RCC 7860 (cell line): ENCODE results near the gene HOXA1.

Source experiments
- DNase-seq: peaks from one replicate; pipeline ENCODE4 v3.0.0-alpha.2; 2015; ENCODE audit warnings: low spot score
- FAIRE-seq: peaks from 2 replicates; lab custom pipeline; 2012; peaks lifted over from hg19 to GRCh38; lab: Jason Lieb, UNC

The HOXA1 gene

DNA sequence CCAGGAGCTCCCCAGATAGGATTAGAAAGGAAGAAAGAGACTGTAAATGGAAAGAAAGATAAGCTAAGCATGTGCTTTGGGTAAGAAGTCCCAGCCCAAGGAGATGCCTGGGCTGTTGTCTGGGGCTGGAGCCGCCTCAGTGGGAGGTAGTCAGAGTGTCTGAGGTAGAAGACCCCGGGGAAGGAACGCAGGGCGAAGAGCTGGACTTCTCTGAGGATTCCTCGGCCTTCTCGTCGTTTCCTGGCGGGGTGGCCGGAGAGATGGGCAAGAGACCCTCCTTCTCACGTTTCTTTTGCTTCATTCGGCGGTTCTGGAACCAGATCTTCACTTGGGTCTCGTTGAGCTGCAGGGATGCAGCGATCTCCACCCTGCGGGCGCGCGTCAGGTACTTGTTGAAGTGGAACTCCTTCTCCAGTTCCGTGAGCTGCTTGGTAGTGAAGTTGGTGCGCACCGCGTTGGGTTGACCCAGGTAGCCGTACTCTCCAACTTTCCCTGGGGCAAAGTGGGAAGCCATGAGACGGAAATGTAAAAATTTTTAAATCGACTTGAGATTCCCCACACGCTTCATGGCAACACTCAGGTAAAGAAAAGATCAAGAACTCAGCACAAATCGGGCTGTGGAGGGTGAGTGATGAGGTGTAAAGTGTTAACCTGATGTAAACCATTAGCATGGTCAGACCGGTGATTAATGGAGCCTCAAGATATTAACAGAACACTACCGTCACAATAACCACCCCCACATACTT lies 1.3 kb downstream of the HOXA1 start:
- no peak for DNase-seq

DNA sequence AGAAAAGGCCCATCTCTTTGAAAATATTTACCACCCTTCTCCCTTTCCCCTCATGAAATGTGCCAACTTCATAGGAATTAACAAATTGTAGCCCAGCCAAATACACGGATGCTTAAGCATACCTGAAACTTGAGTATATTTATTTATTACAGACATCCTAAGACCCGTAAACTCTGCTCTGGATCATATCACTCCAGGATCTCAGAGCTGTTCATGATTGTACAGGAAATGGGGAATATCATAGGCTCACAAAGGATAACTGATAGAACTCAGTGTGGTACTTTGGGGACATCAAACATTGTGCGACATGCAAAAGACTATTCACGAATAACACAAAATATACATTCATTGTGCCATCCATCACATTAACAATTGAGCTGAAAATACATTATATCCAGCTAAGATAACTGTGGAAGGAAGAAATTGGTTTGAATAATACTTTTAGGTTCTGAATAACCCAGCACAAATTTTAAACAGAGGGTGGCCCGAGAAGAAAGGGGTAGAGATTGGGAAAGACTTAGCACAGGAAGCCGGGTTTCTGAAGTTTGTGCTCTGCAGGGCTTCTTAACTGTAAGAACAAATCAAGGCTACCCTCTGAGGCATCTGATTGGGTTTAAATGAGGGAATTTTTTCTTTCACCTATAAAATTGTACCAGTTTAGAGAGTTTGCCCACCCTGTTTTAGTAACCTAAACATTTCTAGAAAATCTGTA lies 2.5 kb downstream of the HOXA1 start:
- FAIRE-seq (no peak), DNase-seq (no peak)

More for the DNA sequence above, 1.3 kb downstream of the HOXA1 start:
- no peak for FAIRE-seq

DNA sequence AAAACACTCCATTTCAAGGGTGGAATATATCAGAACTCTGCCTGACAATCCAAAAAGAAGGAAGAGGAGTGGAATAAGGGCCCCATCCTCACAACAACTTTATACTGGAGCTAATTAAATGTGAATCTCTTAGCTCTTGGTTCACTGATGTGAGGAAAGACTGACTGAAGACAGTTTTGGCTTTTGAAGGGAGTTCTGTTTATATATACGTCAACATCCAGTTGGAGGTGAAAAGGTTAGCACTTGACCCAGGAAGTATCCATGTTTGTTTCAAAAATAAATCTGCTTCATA lies 3.0 kb downstream of the HOXA1 start:
- DNase-seq (no peak), FAIRE-seq (no peak)

DNA sequence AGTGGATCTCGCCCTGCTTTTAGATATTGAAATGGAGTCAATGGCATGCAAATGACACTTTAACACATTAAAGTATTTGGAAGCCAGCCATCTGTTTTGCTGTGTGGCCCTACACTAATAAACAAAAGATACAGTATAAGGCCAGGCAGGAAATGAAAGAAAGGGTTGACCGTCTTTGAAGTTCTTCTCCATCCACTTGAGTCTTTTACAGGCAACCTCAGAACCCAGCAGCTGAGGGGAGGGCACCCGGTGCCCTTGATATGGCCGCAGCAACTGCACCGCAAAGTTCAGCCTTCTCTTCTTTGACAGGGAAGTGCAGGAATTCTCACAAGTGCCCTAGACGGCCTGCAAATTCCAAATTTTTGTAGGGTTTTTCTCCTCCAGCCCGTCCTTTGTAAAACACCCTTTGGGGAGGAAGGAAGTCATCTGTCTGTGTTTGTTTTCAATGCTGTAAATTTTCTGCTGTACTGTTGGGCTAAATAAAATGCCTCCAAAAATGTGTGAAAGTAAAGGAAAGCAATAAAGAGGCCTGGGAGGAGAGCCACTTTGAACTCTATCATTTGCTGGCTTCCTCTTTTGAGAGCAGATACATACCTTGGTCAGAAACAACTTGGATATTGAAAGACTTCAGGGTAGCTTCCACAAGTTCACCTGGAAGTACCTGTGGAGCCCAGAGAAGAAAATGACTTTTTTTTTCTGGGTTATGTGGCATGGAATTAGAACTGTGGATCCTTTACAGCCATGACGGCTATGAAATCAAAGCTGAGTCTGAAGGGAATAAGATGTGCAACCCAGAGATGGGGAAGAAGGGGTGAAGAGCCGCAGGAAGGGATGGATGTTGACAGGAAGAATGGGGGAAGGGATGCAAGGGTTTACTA lies 3.6 kb downstream of the HOXA1 start:
- DNase-seq: no peak

DNA sequence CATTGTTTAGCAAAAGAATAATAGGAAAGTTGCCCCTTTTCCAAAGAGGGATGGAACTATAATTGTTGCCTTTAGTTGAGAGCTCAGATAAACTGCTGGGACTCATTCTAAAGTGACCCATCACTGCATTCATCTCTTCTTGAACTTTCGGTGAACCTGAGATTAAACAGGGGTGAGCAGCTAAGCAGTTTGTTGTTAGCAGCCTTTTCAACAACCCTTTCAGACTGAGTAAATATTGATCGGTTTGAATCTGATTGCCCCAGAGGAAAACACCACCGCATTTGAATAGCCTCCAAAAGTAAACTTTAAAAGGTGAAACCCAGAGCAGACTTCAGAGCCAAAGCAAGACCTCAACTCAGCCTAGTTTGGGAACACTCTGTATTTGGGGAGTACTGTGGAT lies 4.7 kb downstream of the HOXA1 start:
- FAIRE-seq: no peak
- no peak for DNase-seq

More for the DNA sequence above, 3.6 kb downstream of the HOXA1 start:
- FAIRE-seq: no peak

DNA sequence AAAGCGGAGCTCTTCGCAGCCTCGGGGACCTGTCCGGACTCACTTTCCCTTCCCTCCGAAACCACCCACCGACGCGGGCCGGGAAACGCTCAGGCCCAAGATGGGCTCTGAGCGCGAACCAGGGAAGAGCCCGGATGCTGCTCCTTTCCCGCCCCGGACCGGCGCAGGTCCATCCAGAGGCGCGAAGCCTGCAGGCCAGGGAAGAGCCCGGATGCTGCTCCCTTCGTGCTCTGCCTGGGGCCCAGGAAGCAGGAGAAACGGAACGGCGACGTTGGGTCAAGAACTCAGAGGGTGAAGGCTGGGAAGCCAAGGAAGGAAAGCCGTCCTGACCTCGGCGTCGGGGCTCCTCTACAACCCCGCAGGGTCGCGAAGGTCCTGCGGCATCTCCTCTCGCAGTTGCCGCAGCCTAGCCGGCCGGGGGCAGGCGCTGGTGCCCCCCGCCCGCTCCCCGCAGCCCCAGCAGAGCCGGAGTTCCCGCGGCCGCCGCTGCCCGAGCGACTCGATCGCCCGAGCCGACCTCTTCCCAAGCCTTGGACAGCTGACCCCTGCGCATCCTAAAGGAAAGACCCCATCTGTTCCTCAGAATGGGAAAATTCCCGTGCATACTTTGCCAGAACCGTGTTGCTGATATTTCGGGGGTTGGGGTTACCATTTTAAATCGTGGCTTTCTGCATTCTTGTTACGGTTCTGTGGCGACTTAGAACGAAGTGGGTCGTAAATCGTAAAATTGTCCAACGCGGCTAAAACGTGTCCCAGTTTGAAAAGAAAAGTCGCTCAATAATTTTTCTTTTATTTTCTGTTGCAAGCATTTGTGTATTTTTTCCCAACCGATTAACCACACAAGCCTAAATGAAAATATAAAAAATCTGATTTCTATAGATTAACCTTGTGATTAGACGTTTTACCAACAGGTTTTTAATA lies 7.5 kb downstream of the HOXA1 start:
- no peak for FAIRE-seq

DNA sequence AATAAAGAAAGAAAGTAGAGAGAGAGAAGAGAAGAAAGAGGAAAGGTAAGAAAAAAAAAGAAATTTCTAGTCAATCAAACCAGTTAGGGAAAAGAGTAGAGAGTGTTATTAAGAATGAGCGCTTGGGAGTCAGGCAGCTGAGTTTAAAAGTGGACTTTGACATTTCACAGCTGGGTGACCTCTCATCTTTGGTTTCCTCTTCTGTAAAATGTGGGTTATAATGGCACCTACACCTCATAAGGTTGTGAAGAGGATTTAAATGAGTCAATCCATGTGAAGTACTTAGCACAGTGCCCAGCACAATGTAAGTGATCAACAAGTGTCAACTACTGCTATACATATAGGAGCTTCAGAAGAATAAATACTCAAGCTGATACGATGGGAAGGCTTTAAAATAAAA lies 12.2 kb downstream of the HOXA1 start:
- DNase-seq (no peak), FAIRE-seq (no peak)

More for the DNA sequence above, 7.5 kb downstream of the HOXA1 start:
- no peak for DNase-seq

DNA sequence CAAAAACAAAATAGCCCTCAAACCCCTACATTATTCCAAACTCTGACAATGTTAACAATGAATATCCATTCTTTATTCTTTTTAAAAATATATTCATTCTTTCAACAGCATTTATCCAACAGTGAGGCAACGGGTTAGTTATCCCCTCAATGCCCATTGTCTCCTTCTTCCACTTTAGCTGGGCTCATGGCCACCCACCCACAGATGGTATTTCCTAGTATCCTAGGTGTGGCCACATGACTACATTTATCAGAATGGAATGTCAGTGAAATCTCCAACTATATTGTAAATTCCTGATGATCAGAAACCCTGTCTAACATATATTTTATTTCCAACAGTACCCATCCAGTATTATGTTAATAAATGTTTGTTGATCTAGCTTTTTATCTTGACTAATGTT lies 13.6 kb downstream of the HOXA1 start:
- FAIRE-seq (peak; percentile 79), DNase-seq (peak; percentile 42)

DNA sequence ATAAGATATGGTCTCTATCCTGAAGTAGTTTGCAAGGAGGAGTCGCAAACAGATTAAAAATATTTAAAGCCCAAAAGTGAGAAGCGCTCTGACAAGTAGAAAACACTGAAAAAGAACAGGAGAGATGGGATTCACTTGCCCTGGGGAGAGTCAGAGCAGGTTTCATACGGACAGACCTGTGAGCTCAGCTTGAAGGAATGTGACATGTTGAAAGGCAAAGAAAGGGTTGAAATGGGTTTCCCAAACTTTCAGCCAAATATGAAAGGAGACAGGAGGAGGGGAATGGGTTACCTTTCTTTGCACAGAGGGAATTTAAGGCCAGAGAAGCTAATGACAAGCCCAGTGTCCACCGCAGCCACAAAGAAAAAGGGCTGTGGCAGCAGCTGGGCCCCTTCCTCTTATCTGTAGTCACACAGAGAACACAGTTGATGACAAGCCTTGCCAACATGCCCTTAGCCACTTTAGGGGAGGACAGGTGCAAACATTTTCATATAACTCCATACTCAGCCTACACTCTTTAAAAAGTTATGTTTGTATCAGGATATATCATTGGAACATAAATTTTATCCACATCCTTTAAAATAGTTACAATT lies 14.9 kb downstream of the HOXA1 start:
- FAIRE-seq (peak; percentile 49), DNase-seq (peak; percentile 37)

DNA sequence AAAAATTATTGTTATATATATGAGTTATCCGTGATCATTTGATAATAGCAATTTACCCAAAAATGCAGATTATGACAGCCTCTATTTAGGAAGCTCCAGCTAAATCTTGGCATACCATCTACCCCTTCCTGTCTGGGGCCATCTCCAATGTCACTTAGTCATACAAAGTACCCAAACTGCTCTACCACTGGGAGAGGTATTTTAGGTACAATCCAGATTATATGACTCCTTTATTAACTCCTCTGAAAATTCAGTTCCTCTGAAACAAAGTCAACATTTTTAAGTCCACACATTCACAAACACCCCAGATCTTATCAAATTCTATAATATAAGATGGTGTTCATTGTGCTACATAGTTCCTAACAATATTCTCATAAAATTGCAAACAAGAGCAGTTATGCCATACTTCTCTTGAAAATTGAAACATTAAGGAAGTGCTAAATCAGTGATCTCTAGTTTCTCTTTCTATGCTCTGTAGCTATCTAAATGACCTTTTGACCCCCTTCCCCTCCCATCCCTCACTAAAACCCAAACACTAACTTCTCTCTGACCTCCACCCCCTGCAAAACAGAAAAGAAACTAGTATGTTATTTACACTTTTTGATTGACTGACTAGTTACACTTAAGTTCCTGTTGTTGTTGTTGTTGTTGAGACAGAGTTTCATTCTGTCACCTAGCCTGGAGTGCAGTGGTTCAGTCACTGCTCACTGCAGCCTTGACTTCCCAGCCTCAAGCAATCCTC lies 16.4 kb downstream of the HOXA1 start:
- no peak for FAIRE-seq
- no peak for DNase-seq

DNA sequence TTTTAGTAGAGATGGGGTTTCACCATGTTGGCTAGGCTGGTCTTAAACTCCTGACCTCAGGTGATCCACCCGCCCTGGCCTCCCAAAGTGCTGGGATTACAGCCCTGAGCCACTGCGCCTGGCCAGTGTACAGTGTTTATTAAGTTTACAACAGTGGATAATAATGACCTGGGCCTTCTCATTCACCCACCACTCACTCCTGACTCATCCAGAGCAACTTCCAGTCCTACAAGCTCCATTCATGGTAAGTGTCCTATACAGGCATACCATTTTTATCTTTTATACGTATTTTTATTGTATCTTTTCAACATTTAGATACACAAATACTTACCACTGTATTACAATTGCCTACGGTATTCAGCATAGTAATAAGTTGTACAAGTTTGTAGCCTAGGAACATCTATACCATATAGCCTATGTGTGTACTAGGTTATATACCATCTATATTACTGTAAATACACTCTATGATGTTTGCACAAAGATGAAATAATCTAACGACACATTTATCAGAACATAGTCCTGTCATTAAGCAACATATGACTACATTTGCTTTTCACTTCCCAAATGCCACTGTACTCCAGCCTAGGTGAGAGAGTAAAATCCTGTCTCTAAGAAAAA lies 17.1 kb downstream of the HOXA1 start:
- no peak for DNase-seq
- no peak for FAIRE-seq

DNA sequence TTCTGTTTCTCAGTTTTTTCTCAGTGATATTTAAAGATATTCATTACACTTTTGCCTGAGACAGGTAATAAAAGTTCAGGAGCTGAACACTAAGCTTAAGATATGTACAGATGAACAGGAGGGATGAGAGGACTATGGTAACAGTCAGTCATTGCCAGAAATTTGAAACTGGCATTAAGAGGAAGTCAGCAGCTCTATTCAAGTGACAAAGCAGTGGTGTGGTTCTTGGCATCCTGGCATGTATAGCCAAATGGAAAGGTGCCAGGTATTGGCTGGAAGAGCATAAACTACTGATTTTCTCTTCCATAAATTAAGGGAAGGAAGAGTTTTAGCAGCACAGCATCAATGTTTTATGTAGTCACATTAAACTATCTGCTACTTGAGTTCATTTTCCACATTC lies 22.7 kb downstream of the HOXA1 start:
- FAIRE-seq (peak; percentile 76), DNase-seq (peak; percentile 33)

DNA sequence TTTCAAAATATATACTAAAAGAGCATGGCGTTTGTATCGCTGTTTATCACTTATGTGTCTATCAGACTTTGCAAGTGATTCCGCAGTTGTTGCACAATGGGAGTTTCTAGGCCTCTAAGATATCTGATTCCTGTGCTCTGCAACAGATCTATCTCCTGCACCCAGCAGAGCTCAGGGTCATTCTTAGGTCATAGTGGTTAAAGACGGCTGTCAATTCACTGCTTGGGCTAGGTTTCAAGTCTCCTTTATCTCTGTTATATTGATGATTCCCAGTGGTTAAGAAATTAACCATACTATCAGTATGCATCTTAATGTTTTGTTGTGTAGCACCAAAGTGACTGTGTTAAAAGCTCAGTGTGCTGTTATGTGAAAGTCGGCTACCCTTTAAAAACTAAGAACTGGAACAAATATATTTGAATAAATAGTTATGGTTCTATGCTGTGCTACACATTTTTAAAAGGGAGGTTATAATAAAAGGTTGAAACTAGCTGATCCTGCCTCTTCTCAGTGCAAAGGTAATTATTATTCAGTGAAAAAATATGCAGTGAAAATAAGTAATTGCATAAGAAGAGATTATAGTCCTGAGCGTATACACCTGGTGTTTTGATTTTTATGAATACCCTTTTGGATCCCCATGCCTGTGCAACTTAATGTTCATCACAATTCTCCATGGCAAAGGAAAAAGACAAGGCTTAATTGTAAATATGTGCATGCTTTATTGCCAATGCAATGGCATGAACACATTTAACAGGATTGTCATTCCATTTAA lies 24.0 kb downstream of the HOXA1 start:
- peak; percentile 90 for FAIRE-seq
- peak; percentile 44 for DNase-seq

DNA sequence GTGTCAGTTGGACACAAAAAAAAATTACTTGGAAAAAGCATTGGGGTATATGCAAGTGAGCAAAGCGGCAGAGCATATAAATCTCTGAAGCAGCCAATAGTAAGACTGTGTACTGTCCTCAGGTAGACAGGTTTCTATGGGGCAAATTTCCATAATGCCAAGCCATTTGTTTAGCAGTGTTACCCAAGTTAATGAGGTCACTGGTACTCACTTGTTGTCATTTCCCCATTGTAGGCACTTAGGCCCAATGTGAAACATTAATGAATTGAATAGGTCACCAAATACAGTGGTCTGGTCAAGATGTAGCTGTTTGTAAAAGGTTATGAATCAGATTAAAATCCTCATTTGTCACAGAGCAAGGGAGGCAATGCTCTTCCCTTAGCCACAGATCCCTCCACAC lies 27.5 kb downstream of the HOXA1 start:
- peak; percentile 90 for FAIRE-seq
- DNase-seq: peak; percentile 51

DNA sequence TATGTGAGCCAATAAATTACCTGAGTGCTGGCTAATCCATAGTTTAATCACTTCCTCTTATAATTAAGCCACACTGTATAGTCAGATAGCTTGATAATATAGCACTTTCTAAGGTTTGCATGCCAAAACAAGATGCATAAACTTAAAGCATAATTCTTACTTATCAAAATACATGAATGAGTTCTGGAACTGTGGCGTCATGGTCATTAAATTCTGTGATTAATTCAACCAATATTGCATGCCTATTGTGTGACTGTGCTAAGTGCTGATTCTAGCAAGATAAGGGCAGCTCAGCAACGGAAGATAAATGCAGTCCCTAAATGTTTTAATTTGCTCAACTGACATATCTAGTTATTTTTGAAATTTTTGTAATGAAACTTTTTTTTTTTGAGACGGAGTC lies 29.7 kb downstream of the HOXA1 start:
- peak; percentile 87 for DNase-seq
- FAIRE-seq: peak; percentile 95

DNA sequence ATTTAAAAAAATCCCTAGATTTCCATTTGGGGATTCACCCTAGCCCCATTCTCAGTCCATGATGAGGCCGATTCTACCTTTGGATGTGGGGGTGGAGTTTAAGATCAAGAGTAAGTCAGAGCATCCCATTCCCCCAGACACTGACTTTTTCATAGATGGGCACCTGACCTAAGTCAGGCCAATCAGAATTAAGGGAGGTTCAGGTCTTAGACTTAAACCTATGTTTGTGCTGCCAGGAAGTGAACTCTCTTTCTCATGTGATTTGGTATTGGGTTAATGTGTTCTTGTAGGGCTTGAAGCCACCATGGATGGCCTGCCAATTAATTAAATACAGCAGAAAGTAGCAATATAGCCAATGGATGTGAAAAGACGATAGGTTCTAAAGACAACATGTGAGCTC lies 30.1 kb downstream of the HOXA1 start:
- DNase-seq (no peak), FAIRE-seq (no peak)

DNA sequence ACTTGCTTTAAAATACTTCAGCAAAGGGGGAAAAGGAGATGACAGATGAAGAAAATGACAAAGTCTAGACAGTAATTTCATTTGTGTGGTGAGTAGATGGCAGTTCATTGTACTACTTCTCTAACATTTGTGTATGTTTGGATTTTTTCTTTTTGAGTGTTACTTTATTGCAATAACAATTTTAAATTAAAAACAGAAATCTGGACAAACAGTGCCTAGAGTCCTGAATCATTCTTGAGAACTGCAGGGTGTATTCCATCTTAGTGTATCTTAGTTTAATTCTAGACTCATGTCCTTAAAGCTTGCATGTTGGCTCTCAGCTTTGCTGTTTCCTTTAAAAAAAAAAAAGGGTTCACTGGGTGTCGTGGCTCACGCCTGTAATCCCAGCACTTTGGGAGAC lies 31.1 kb downstream of the HOXA1 start:
- DNase-seq: no peak
- FAIRE-seq: no peak

DNA sequence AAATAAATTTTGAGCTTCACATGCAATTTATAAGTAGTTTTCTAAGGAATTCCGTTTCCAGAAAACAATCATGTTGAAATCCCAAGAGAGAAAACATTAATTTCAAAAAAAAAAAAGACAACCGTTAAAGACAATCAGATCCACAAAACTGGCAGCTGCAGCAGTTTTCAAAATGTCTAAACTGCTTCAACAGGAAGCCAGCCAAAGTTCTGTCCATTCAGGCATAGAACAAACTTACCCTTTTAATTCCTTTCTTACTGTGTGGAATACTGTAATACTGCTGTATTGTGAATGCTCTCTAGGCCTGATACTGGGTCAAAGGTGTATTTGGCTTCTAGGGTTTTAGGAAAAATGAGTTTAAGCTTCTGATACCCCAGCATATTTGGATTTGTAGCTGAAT lies 31.6 kb downstream of the HOXA1 start:
- FAIRE-seq (peak; percentile 95), DNase-seq (peak; percentile 51)
